Astrocyte (in vitro differentiated cells and primary cell): Measurements from ENCODE around the gene CENPB. TPM values are rescaled to one million over a fixed set of nuclear protein-coding genes. Genes with fewer than 3 reads are reported as not detected.

Source experiments
- DNase-seq: peaks from one replicate; pipeline ENCODE4 v3.0.0-alpha.2; 2010; ENCODE audit warnings: low read depth
- FAIRE-seq: peaks from 2 replicates; lab custom pipeline; 2011; peaks lifted over from hg19 to GRCh38; lab: Jason Lieb, UNC
- H2AFZ ChIP-seq: 2 replicates; pipeline ENCODE4 v1.6.0; 2012; ENCODE audit warnings: low read depth, low read length, inconsistent platforms
- H3K27ac ChIP-seq: 2 replicates; pipeline ENCODE4 v1.5.1; 2011; ENCODE audit warnings: low read depth, low read length, inconsistent platforms
- H3K27me3 ChIP-seq: 2 replicates; pipeline ENCODE4 v1.6.0; 2011; ENCODE audit warnings: low read length, inconsistent platforms; ENCODE audit not compliant: insufficient read depth
- H3K36me3 ChIP-seq: 2 replicates; pipeline ENCODE4 v1.5.1; 2011; ENCODE audit warnings: low read length, inconsistent platforms; ENCODE audit not compliant: insufficient read depth
- H3K4me1 ChIP-seq: 2 replicates; pipeline ENCODE4 v1.5.1; 2011; ENCODE audit warnings: low read length, inconsistent platforms; ENCODE audit not compliant: insufficient read depth
- H3K4me2 ChIP-seq: 2 replicates; pipeline ENCODE4 v1.6.0; 2012; ENCODE audit warnings: low read length, inconsistent platforms
- H3K4me3 ChIP-seq: 2 replicates; pipeline ENCODE4 v1.5.1; 2011; ENCODE audit warnings: low read depth, mild to moderate bottlenecking, low read length, inconsistent platforms; ENCODE audit not compliant: insufficient read depth
- H3K79me2 ChIP-seq: 2 replicates; pipeline ENCODE4 v1.6.0; 2012; ENCODE audit warnings: mild to moderate bottlenecking, low read length, inconsistent platforms; ENCODE audit not compliant: insufficient read depth
- H3K9ac ChIP-seq: 2 replicates; pipeline ENCODE4 v1.6.0; 2012; ENCODE audit warnings: mild to moderate bottlenecking, low read length, inconsistent platforms
- H3K9me3 ChIP-seq: 2 replicates; pipeline ENCODE4 v1.5.1; 2012; ENCODE audit warnings: low read depth, mild to moderate bottlenecking, low read length, inconsistent platforms; ENCODE audit not compliant: insufficient read depth
- H4K20me1 ChIP-seq: 2 replicates; pipeline ENCODE4 v1.6.0; 2012; ENCODE audit warnings: low read length, inconsistent platforms; ENCODE audit not compliant: insufficient read depth
- H3K27ac Mint-ChIP-seq: one replicate; pipeline ENCODE4 v1.8.0; 2021; ENCODE audit warnings: mild to moderate bottlenecking, mixed read lengths; ENCODE audit not compliant: unreplicated experiment
- H3K27me3 Mint-ChIP-seq: one replicate; pipeline ENCODE4 v1.8.0; 2021; ENCODE audit warnings: low read depth, mixed read lengths; ENCODE audit not compliant: unreplicated experiment
- H3K36me3 Mint-ChIP-seq: one replicate; pipeline ENCODE4 v1.8.0; 2021; ENCODE audit warnings: low read depth, mixed read lengths; ENCODE audit not compliant: unreplicated experiment
- H3K4me1 Mint-ChIP-seq: one replicate; pipeline ENCODE4 v1.8.0; 2021; ENCODE audit warnings: low read depth, mixed read lengths; ENCODE audit not compliant: unreplicated experiment
- H3K4me3 Mint-ChIP-seq: one replicate; pipeline ENCODE4 v1.8.0; 2021; ENCODE audit warnings: mild to moderate bottlenecking, moderate library complexity, mixed read lengths; ENCODE audit not compliant: unreplicated experiment
- H3K9me3 Mint-ChIP-seq: one replicate; pipeline ENCODE4 v1.8.0; 2021; ENCODE audit warnings: mild to moderate bottlenecking, mixed read lengths; ENCODE audit not compliant: unreplicated experiment
- EZH2 ChIP-seq: IDR thresholded peaks from 2 replicates; pipeline ENCODE4 v1.6.1; 2012; ENCODE audit warnings: mild to moderate bottlenecking, low read length, inconsistent platforms; ENCODE audit not compliant: insufficient read depth
- total RNA-seq: library from RNA; stranded (reverse); gene quantifications from 2 replicates; pipeline ENCODE4 v1.2.1, GENCODE V29; 2021
- TF ChIP-seq, protein P1 (sequence below): IDR thresholded peaks from 2 replicates; pipeline ENCODE4 v1.5.1; 2011; ENCODE audit warnings: low read depth, mild to moderate bottlenecking, inconsistent platforms, low read length, moderate library complexity; ENCODE audit not compliant: insufficient read depth

CENPB gene
- total RNA-seq, 1 donor from 2014 or later, result 39.1 TPM

DNA sequence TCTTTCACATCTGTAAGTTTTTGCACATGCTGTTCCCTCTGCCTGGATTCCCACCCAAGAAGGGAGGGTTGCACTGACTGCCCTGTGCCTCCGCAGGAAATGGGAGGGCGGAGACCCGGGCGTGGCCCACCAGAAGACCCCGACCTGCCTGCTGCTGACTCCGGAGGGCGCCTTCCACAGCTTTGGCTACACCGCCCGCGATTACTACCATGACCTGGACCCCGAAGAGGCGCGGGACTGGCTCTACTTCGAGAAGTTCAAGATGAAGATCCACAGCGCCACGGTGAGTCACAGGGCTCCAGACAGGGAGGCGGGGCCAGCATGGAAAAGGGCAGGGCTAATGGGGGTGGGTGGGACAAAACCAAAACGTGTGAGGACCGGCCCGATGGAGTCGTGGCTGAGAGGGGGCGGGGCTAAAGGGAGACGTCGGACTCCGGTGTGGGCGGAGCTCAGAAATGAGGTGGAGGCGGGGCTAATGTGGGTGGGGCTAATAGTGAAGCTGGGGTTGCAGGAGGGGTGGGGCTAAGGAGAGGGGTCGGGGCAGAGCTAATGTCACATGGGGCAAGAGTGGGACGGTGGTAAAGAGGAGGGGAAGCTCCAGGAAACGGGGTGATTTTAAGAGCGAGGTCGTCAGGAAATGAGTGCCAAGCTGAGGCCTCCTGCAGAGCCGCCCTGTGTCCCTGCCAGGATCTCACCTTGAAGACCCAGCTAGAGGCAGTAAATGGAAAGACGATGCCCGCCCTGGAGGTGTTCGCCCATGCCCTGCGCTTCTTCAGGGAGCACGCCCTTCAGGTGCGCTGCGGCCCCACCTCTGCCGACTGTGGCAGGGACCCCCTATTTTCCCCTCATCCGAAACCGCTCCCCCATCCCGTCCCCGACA, 41.5 kb downstream of the CENPB start:
- peak; percentile 31 for DNase-seq

DNA sequence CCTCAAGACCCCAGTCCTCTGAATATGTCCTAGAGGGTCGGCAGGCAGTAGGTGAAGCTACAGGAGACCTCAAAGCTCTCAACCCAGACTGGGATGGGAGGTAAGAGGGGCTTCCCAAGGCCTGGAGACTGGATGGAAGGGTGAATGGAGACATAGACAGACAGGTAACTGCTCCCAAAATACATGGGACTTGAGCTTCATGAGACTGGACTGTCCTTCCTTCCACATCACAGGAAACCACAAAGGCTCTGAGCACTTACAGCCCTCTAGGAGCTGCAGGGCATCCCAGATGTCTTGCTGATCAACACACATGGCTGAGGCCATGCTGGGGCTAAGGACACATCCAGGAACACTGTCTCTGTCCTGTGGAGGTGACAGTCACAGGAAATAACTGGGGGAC, 42.5 kb downstream of the CENPB start:
- H3K36me3 ChIP-seq, result no peaks in the 10 kb centered on the region
- peaks cover 3% of the 10 kb centered on the region for H3K9me3 Mint-ChIP-seq
- no peaks in the 10 kb centered on the region for H3K36me3 Mint-ChIP-seq
- H3K27ac ChIP-seq, result no peak overlapping the region
- no peaks in the 10 kb centered on the region for H3K79me2 ChIP-seq
- no peak overlapping the region for H3K4me3 Mint-ChIP-seq
- H3K4me2 ChIP-seq, result no peak overlapping the region
- H3K4me1 ChIP-seq, result no peaks in the 10 kb centered on the region
- no peak for FAIRE-seq
- no peaks in the 10 kb centered on the region for H4K20me1 ChIP-seq
- no peak for DNase-seq
- TF ChIP-seq EZH2, result no peak
- TF ChIP-seq, protein P1, sequence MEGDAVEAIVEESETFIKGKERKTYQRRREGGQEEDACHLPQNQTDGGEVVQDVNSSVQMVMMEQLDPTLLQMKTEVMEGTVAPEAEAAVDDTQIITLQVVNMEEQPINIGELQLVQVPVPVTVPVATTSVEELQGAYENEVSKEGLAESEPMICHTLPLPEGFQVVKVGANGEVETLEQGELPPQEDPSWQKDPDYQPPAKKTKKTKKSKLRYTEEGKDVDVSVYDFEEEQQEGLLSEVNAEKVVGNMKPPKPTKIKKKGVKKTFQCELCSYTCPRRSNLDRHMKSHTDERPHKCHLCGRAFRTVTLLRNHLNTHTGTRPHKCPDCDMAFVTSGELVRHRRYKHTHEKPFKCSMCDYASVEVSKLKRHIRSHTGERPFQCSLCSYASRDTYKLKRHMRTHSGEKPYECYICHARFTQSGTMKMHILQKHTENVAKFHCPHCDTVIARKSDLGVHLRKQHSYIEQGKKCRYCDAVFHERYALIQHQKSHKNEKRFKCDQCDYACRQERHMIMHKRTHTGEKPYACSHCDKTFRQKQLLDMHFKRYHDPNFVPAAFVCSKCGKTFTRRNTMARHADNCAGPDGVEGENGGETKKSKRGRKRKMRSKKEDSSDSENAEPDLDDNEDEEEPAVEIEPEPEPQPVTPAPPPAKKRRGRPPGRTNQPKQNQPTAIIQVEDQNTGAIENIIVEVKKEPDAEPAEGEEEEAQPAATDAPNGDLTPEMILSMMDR, result no peak
- H3K9ac ChIP-seq, result no peak overlapping the region
- H2AFZ ChIP-seq, result no peak overlapping the region
- no peaks in the 10 kb centered on the region for H3K9me3 ChIP-seq
- H3K4me3 ChIP-seq, result no peak overlapping the region
- no peak overlapping the region for H3K27ac Mint-ChIP-seq
- no peaks in the 10 kb centered on the region for H3K4me1 Mint-ChIP-seq
- peaks cover 50% of the 10 kb centered on the region for H3K27me3 Mint-ChIP-seq
- H3K27me3 ChIP-seq, result peaks cover 10% of the 10 kb centered on the region

More for the DNA sequence above, 41.5 kb downstream of the CENPB start:
- FAIRE-seq, result no peak
- no peak for TF ChIP-seq EZH2
- TF ChIP-seq, protein P1, result no peak
- Histone ChIP-seq H3K4me1 (peaks cover 3% of the 10 kb centered on the region), H2AFZ (peak overlapping the region; percentile 69), H3K4me2 (peak overlapping the region; percentile 71), H3K79me2 (no peaks in the 10 kb centered on the region), H3K27ac (no peak overlapping the region), H4K20me1 (no peaks in the 10 kb centered on the region), H3K4me3 (no peak overlapping the region), H3K9ac (no peak overlapping the region), H3K27me3 (peaks cover 10% of the 10 kb centered on the region), H3K36me3 (no peaks in the 10 kb centered on the region), H3K9me3 (no peaks in the 10 kb centered on the region)
- Mint-ChIP-seq H3K4me3 (peak overlapping the region; percentile 74), H3K27ac (no peak overlapping the region), H3K27me3 (peaks cover 54% of the 10 kb centered on the region), H3K36me3 (no peaks in the 10 kb centered on the region), H3K4me1 (no peaks in the 10 kb centered on the region), H3K9me3 (peaks cover 3% of the 10 kb centered on the region)

DNA sequence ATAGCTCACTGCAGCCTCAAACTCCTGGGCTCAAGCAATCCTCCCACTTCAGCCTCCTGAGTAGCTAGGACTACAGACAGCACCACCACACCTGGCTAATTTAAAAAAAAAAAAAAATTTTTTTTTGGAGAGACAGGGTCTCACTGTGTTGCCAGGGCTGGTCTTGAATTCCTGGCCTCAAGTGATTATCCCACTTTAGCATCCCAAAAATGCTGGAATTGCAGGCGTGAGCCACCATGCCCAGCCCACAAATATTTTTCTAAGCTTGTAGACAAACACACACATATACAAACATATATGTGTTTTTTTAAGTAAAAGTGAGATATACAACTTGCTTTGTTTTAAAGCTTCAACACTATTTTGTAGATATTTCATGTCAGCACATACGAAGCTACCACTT, 43.3 kb downstream of the CENPB start:
- Histone ChIP-seq H2AFZ (no peak overlapping the region), H4K20me1 (no peaks in the 10 kb centered on the region), H3K27ac (no peak overlapping the region), H3K36me3 (no peaks in the 10 kb centered on the region), H3K27me3 (peaks cover 10% of the 10 kb centered on the region), H3K4me1 (no peaks in the 10 kb centered on the region), H3K4me2 (no peak overlapping the region), H3K79me2 (no peaks in the 10 kb centered on the region), H3K9ac (no peak overlapping the region), H3K9me3 (no peaks in the 10 kb centered on the region), H3K4me3 (no peak overlapping the region)
- no peak overlapping the region for H3K27ac Mint-ChIP-seq
- no peak for FAIRE-seq
- H3K9me3 Mint-ChIP-seq, result peaks cover 3% of the 10 kb centered on the region
- H3K36me3 Mint-ChIP-seq, result no peaks in the 10 kb centered on the region
- TF ChIP-seq, protein P1, result no peak
- no peak for TF ChIP-seq EZH2
- H3K4me1 Mint-ChIP-seq, result no peaks in the 10 kb centered on the region
- DNase-seq, result no peak
- peaks cover 48% of the 10 kb centered on the region for H3K27me3 Mint-ChIP-seq
- H3K4me3 Mint-ChIP-seq, result no peak overlapping the region
